ENCODE measurements around the gene BOD1L2. TPM values are rescaled to one million over a fixed set of nuclear protein-coding genes. Genes with fewer than 3 reads are reported as not detected.

The BOD1L2 gene
- total and polyA plus RNA-seq, 2 of the 13 experiments (the other 11 are each of a cell fraction or from before 2014, with no cell fraction given), result not detected

GRCh38 chr18:57141208-57142129 is 5.4 kb upstream of the BOD1L2 start (continued):
- no peak for TF ChIP-seq ZNF251 (CRISPR knock-in tag; IDR thresholded peaks at IDR 0.05)
- TF ChIP-seq ZFP82 (CRISPR knock-in tag; IDR thresholded peaks at IDR 0.05; ENCODE audit: borderline replicate concordance), result no peak
- no peak for TF ChIP-seq HMGA1 (CRISPR knock-in tag; conservative IDR thresholded peaks at IDR 0.05)
- no peak for TF ChIP-seq TMF1 (CRISPR knock-in tag; IDR thresholded peaks at IDR 0.05; ENCODE audit: low read depth)
- TF ChIP-seq TARDBP (CRISPR knock-in tag; IDR thresholded peaks at IDR 0.05), result peak; percentile 73; the same call in 1 of the 2 replicates
- TF ChIP-seq ZNF18 (CRISPR knock-in tag; IDR thresholded peaks at IDR 0.05; ENCODE audit: insufficient replicate concordance), result no peak
- no peak for TF ChIP-seq PHF20 (CRISPR knock-in tag; IDR thresholded peaks at IDR 0.05)
- TF ChIP-seq GATAD2A (CRISPR knock-in tag; IDR thresholded peaks at IDR 0.05), result peak; percentile 85
- TF ChIP-seq ZNF549 (CRISPR knock-in tag; IDR thresholded peaks at IDR 0.05), result no peak
- TF ChIP-seq ZNF724P (CRISPR knock-in tag; IDR thresholded peaks at IDR 0.05; ENCODE audit: borderline replicate concordance), result no peak
- TF ChIP-seq EP300 (IDR thresholded peaks at IDR 0.05; ENCODE audit: low read depth in 2 of 2, low read length in 2 of 2), result peak in 1 of 2 experiments; percentile 71; a peak in 2 of 4 replicates
- TF ChIP-seq EP300 (CRISPR knock-in tag; IDR thresholded peaks at IDR 0.05; ENCODE audit: borderline replicate concordance), result peak; percentile 64; the same call in 1 of the 2 replicates
- TF ChIP-seq ZNF414 (CRISPR knock-in tag; IDR thresholded peaks at IDR 0.05), result peak; percentile 48; the same call in 1 of the 2 replicates
- TF ChIP-seq XRCC5 (optimal IDR thresholded peaks at IDR 0.05; ENCODE audit: low read length), result peak; percentile 58
- TF ChIP-seq ZNF232 (CRISPR knock-in tag; IDR thresholded peaks at IDR 0.05; ENCODE audit: borderline replicate concordance), result no peak
- no peak for TF ChIP-seq SMC3 (IDR thresholded peaks at IDR 0.05; ENCODE audit: low read length)
- no peak for TF ChIP-seq GZF1 (CRISPR knock-in tag; IDR thresholded peaks at IDR 0.05)
- peak; percentile 41; the same call in 1 of the 2 replicates for TF ChIP-seq ZBED4 (CRISPR knock-in tag; IDR thresholded peaks at IDR 0.05; ENCODE audit: borderline replicate concordance)
- TF ChIP-seq PREB (CRISPR knock-in tag; IDR thresholded peaks at IDR 0.05), result no peak
- TF ChIP-seq ZNF383 (CRISPR knock-in tag; IDR thresholded peaks at IDR 0.05; ENCODE audit: borderline replicate concordance), result no peak
- no peak for TF ChIP-seq ZFAT (CRISPR knock-in tag; conservative IDR thresholded peaks at IDR 0.05)
- peak; percentile 84 for TF ChIP-seq FOXO1 (CRISPR knock-in tag; IDR thresholded peaks at IDR 0.05)
- TF ChIP-seq ZNF329 (CRISPR knock-in tag; IDR thresholded peaks at IDR 0.05; ENCODE audit: low read depth), result no peak
